ENCODE results near the gene TNFSF12.

- TF ChIP-seq POLR2AphosphoS5 (IDR thresholded peaks at IDR 0.05; ENCODE audit: borderline replicate concordance, low read depth, low read length) (no peak), FOXP2 (optimal IDR thresholded peaks at IDR 0.05; ENCODE audit: control extremely low read depth, extremely low read length, insufficient read depth) (no peak)
Measured at GRCh38 chr17:7593296-7593695, 44.4 kb downstream of the TNFSF12 start.
